ENCODE measurements around the gene IFI30. TPM values are rescaled to one million over a fixed set of nuclear protein-coding genes. Genes with fewer than 3 reads are reported as not detected.

IFI30 gene
- total RNA-seq, 1 donor from 2014 or later: 32.3 TPM

DNA sequence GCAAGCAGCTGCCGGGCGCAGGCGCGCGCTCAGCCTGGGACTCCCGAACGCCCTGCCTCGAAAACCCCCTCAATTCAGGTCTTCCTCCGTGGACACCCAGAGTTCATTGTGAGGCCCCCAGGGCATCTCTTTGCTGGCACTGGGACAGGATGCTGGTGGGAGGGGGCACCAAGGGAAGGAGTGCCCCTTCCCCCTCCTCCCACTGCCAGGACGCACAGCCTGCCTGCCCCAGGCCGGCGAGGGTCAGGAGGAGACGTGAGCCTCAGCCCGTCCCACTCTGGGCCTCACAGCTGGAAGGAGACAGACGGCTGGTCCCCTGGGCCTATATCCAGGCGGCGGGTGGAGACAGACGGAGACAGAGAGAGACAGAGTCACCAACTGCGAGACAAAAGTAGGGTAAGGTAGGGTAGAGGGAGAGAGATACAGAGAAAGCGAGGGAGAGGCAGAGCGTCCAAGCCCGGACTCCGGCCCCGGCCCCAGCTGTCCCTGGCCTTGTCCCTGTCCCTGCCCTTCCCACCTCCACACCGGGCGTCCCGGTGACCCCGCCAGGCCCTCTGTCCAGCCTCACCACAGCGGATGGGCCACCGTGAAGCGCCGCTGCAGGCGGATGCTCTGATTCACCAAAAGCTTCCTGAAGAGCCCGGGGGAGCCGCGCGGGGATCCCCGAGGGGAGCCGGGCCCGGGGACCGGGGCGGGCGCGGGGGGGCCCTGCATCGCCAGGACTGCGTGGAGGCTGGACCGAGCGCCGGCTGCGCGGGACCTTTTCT lies 52.3 kb downstream of the IFI30 start, which contains the start of gene PDE4C:
TSS of gene PDE4C (minus strand) at position 737 of the 767 bp plus-strand sequence. CDS start at position 714, 23 bp downstream.
- DNase-seq (ENCODE audit: low spot score): no peak

DNA sequence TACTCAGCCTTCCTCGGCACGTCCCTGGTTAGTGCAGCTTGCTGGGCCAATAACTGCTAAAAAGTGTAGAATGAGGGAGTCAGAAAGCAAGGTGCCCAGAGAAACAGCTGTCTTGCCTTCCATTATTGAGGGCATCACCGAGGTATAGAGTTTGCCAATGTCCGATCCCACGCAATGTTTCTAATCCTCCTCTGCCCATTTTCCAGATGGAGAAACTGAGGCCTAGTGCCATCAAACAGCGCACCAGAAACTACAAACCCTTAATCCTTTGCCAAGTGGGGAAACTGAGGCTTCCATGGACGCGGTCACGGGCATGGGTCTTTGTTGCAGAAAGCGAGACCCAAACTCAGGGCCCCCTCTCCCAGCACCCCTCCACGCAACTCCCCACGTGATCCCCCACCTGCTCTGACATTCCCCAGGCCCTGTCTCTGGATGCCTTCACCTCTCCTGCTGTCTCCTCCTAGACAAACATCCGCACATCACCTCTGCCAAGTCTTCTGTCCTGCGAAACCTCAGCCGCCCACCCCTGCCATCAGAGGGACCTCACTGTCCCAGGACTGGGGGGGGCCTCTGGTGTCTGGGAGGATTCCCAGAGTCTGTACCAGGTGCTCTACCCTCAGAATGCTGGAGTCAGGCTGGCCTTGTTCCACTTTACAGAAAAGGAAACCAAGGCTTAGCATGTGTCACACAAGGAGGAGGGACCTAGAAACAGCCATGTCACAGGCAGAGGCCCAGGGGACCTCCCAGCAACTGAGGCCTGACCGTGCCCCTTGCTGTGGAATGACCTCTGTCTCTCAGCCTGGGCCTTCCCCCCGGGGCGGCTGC lies 53.6 kb downstream of the IFI30 start:
- no peak for DNase-seq (ENCODE audit: low spot score)

Other genes with a start within 250 kb of the IFI30 start
- gene CCDC124, start 240.8 kb upstream of the IFI30 start, total RNA-seq: 43.6 TPM
- 0.34 TPM for gene KCNN1, start 206.7 kb upstream of the IFI30 start, total RNA-seq
- 32.9 TPM for gene ARRDC2, start 165.6 kb upstream of the IFI30 start, total RNA-seq
- gene IL12RB1, start 86.9 kb upstream of the IFI30 start, total RNA-seq: 1.6 TPM
- gene MAST3, start 76.0 kb upstream of the IFI30 start, total RNA-seq: 12.4 TPM
- gene PIK3R2, start 20.6 kb upstream of the IFI30 start, total RNA-seq: 29.2 TPM
- 14.7 TPM for gene MPV17L2, start 19.4 kb downstream of the IFI30 start, total RNA-seq
- 6.1 TPM for gene RAB3A, start 30.2 kb downstream of the IFI30 start, total RNA-seq
- 3.0 TPM for gene PDE4C, start 52.6 kb downstream of the IFI30 start, total RNA-seq
- gene IQCN, start 100.6 kb downstream of the IFI30 start, total RNA-seq: 5.9 TPM
- gene JUND, start 107.8 kb downstream of the IFI30 start, total RNA-seq: 94.9 TPM
- 99.8 TPM for gene LSM4, start 149.3 kb downstream of the IFI30 start, total RNA-seq
- gene PGPEP1, start 166.8 kb downstream of the IFI30 start, total RNA-seq: 48.5 TPM
- 84.1 TPM for gene GDF15, start 212.3 kb downstream of the IFI30 start, total RNA-seq
- 3.6 TPM for gene LRRC25, start 223.8 kb downstream of the IFI30 start, total RNA-seq
- 74.7 TPM for gene SSBP4, start 245.6 kb downstream of the IFI30 start, total RNA-seq